Measurements from ENCODE around the gene C17orf113. TPM values are rescaled to one million over a fixed set of nuclear protein-coding genes. Genes with fewer than 3 reads are reported as not detected.

The C17orf113 gene
- total and polyA plus RNA-seq, 2 of the 13 experiments (the other 11 are each of a cell fraction or from before 2014, with no cell fraction given): 0.87 to 1.1 TPM

DNA sequence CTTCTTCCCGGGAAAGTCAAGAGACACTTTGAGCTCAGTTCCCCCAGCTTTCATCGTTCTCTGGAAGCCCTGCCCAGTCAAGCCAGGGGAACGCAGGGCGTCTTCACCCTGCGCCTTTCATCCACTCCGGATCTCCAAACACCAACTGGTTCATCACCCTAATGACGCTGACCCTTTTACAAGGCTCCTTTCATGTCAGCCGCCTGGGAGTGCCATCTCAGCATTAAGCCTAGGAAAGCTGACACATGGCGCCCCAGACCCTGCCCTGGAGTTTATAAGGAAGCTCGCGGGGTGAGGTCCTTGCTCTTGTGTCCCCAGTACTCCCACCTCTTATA lies 32.6 kb downstream of the C17orf113 start (continued):
- TF ChIP-seq NFIC (IDR thresholded peaks at IDR 0.05; ENCODE audit: low read length): 0 out of 2 replicates have a peak, but pooled peaks have one; percentile 6
- 0 out of 2 replicates have a peak, but pooled peaks have one; percentile 55 for TF ChIP-seq REXO4 (CRISPR knock-in tag; IDR thresholded peaks at IDR 0.05; ENCODE audit: borderline replicate concordance)
- TF ChIP-seq MAX (IDR thresholded peaks at IDR 0.05): no peak
- TF ChIP-seq, protein P1, sequence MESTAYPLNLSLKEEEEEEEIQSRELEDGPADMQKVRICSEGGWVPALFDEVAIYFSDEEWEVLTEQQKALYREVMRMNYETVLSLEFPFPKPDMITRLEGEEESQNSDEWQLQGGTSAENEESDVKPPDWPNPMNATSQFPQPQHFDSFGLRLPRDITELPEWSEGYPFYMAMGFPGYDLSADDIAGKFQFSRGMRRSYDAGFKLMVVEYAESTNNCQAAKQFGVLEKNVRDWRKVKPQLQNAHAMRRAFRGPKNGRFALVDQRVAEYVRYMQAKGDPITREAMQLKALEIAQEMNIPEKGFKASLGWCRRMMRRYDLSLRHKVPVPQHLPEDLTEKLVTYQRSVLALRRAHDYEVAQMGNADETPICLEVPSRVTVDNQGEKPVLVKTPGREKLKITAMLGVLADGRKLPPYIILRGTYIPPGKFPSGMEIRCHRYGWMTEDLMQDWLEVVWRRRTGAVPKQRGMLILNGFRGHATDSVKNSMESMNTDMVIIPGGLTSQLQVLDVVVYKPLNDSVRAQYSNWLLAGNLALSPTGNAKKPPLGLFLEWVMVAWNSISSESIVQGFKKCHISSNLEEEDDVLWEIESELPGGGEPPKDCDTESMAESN (CRISPR knock-in tag; conservative IDR thresholded peaks at IDR 0.05): no peak
- TF ChIP-seq ZNF44 (CRISPR knock-in tag; IDR thresholded peaks at IDR 0.05): no peak
- no peak for TF ChIP-seq RERE (CRISPR knock-in tag; IDR thresholded peaks at IDR 0.05; ENCODE audit: low read depth)
- TF ChIP-seq, protein P2, sequence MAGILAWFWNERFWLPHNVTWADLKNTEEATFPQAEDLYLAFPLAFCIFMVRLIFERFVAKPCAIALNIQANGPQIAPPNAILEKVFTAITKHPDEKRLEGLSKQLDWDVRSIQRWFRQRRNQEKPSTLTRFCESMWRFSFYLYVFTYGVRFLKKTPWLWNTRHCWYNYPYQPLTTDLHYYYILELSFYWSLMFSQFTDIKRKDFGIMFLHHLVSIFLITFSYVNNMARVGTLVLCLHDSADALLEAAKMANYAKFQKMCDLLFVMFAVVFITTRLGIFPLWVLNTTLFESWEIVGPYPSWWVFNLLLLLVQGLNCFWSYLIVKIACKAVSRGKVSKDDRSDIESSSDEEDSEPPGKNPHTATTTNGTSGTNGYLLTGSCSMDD (CRISPR knock-in tag; IDR thresholded peaks at IDR 0.05): no peak
- no peak for TF ChIP-seq ZNF24 (IDR thresholded peaks at IDR 0.05)
- no peak for TF ChIP-seq HDAC2 (CRISPR knock-in tag; IDR thresholded peaks at IDR 0.05)
- TF ChIP-seq ZNF605 (CRISPR knock-in tag; IDR thresholded peaks at IDR 0.05): 0 out of 2 replicates have a peak, but pooled peaks have one; percentile 6
- TF ChIP-seq ARNT (IDR thresholded peaks at IDR 0.05): no peak
- TF ChIP-seq, protein P3, sequence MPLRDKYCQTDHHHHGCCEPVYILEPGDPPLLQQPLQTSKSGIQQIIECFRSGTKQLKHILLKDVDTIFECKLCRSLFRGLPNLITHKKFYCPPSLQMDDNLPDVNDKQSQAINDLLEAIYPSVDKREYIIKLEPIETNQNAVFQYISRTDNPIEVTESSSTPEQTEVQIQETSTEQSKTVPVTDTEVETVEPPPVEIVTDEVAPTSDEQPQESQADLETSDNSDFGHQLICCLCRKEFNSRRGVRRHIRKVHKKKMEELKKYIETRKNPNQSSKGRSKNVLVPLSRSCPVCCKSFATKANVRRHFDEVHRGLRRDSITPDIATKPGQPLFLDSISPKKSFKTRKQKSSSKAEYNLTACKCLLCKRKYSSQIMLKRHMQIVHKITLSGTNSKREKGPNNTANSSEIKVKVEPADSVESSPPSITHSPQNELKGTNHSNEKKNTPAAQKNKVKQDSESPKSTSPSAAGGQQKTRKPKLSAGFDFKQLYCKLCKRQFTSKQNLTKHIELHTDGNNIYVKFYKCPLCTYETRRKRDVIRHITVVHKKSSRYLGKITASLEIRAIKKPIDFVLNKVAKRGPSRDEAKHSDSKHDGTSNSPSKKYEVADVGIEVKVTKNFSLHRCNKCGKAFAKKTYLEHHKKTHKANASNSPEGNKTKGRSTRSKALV (CRISPR knock-in tag; IDR thresholded peaks at IDR 0.05): 0 out of 2 replicates have a peak, but pooled peaks have one; percentile 42
- TF ChIP-seq TCF7 (IDR thresholded peaks at IDR 0.05; ENCODE audit: low read depth): peak; percentile 54; the same call in 1 of the 2 replicates
- 0 out of 2 replicates have a peak, but pooled peaks have one; percentile 2 for TF ChIP-seq RFX1 (IDR thresholded peaks at IDR 0.05)
- no peak for TF ChIP-seq MLX (CRISPR knock-in tag; IDR thresholded peaks at IDR 0.05)
- TF ChIP-seq FOXA1 (IDR thresholded peaks at IDR 0.05): no peak
- TF ChIP-seq FOXA1 (CRISPR knock-in tag; IDR thresholded peaks at IDR 0.05): no peak
- TF ChIP-seq RFX5 (IDR thresholded peaks at IDR 0.05; ENCODE audit: low read depth, low read length): no peak
- TF ChIP-seq, protein P4, sequence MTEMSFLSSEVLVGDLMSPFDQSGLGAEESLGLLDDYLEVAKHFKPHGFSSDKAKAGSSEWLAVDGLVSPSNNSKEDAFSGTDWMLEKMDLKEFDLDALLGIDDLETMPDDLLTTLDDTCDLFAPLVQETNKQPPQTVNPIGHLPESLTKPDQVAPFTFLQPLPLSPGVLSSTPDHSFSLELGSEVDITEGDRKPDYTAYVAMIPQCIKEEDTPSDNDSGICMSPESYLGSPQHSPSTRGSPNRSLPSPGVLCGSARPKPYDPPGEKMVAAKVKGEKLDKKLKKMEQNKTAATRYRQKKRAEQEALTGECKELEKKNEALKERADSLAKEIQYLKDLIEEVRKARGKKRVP (CRISPR knock-in tag; IDR thresholded peaks at IDR 0.05): 0 out of 4 replicates have a peak, but pooled peaks of 1 of the 2 experiments have one; percentile 19
- TF ChIP-seq MAFF (IDR thresholded peaks at IDR 0.05; ENCODE audit: low read depth, low read length): peak; percentile 53

Data from HepG2 (cell line).